Stimulated activated CD4-positive, alpha-beta T cell treated with anti-CD3 and anti-CD28 coated beads, Interleukin-2, amount 100 ng/mL, for 24 hours (primary cell): Measurements from ENCODE around the gene NR3C1.
"Not testable (repeated sequence)": the region's sequence is repeated elsewhere in the genome, so short reads cannot be mapped to it uniquely, and the experiment has no call there.

Experiments
- DNase-seq, 2 donors: peaks; one replicate each; pipeline ENCODE4 v3.0.0-alpha.2; 2020

NR3C1 gene

DNA sequence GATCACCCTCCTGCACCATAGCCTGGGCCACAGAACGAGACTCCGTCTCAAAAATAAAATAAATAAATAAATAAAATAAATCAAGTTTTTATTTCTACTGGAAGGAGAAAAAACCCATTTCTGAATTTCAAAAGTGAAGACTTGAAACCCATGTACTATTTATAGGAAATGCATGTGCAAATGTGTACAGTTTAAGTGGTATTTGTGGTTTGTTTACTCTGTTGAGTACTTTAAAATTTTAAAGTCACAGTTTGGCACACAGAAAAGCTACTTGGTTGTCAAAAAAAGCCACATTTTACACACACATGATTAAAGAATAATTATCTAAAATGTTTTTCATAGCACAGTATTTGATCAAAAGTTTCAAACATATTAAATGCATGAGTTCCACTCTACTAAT, 43.6 kb downstream of the NR3C1 start:
- DNase-seq, result no peak

DNA sequence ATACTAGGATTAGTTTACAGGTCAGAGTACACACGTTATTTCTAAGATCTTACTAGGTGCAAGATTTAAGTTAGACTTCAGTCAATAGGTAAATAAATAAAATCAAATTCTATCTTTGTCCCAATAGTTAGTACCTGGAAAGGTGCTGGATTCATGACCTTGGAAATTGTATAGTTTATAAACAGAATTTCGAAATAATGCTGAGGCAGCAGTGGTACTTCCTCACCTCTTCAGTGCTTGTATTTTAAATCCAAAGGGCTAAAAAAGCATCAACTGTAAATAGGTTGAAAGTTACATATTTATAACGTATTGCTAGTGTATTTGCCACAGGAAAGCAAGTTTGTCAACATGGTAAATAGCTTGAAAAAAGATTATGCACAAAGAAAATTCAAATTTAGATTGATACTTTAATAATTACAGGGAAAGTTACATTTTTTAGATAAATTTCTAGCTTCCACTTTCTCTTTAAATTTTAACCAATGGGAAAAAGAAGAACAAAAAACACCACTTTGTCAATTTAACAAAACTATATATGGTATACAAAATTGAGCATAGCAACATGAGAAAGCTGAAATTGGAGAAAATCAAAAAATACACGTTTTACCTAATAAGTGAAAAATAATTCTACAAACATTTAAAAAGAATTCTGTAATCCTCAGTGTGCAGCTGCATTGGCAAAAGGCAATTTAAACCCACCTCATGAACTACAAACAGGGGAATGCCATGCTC, 46.5 kb downstream of the NR3C1 start:
- DNase-seq, result no peak

DNA sequence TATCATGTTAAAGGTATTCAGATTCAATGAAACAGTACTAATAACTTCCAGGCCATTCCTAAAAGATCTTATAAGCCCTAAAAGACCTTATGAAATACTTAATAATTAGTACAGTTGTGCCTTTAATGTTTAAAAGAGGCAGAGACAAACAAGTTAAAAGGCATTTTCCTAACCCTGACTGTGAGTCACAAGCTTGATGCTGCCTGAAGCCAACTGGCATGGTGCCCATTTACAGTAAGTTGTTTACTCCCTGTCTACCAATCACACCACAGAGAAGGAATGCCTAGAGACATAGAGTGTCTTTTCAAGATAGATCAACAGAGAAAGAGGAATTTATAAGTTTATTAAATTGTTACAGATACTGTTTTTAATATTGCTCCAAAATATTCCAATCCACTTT, 47.8 kb downstream of the NR3C1 start:
- DNase-seq, result peak; percentile 9 to 54

DNA sequence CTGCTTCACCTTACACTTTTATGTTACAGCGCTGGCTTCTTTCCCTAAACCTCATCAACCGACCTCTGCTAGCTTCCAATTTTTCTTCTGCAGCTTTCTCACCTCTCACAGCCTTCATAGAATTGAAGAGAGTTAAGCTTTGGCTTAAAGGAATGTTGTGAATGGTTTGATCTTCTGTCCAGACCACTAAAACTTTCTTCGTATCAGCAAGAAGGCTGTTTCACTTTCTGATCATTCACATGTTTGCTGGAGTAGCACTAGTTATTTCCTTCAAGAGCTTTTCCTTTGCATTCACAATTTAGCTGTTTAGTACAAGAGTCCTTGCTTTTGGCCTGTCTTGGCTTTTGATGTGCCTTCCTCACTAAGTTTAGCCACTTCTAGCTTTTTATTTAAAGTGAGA, 49.5 kb downstream of the NR3C1 start:
- DNase-seq, result no peak

DNA sequence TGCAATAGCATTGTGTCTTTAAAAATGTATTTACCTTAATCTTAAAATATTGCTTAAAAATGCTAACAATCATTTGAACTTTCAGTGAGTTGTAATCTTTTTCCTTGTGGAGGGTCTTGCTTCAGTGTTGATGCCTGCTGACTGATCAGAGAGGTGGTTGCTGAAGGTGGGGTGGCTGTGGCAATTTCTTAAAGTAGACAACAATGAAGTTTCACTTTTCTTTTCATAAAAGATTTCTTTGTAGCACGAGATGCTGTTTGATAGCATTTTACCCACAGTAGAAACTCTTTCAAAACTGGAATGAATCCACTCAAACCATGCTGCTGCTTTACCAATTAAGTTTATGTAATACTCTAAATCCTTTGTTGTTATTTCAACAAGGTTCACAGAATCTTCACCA, 50.8 kb downstream of the NR3C1 start:
- peak; percentile 12 to 27 for DNase-seq

DNA sequence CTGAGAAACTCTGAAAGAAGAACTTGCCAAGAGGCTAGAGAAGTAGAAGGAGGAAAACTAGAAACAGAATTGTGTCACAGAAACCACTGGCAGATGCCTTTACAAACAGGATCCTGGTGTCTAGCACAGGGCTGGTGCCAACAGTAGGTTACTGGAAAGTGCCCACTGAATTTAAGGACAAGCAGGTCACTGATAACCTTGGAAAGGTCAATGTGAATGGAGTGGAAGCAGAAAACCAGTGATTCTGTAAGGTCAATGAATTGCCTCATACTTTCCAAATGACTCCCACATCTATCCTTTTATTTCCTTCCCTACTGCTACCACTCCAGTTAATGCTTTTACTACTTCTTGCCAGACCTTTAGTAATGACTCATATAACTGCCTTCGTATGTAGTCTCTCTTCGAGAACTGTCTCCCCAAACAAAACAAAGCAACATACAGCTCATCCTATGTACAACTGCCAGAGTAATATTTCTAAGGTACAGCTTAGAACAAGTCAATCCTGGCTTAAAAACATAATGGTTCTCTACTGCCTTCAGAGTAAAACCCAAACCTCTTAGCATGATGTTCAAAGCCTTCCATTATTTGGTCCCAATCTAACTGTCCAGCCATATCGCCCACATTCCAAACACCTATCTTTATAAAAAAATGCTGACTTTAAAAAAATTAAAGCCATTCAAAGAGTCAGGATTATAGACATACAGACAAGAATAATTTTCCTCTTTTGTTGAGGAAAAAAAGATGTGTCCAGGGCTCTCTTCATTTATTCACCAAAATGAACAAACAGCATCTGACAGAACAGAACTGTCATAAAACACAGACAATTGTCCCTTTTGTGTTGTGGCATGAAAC, 52.5 kb downstream of the NR3C1 start:
- no peak for DNase-seq

DNA sequence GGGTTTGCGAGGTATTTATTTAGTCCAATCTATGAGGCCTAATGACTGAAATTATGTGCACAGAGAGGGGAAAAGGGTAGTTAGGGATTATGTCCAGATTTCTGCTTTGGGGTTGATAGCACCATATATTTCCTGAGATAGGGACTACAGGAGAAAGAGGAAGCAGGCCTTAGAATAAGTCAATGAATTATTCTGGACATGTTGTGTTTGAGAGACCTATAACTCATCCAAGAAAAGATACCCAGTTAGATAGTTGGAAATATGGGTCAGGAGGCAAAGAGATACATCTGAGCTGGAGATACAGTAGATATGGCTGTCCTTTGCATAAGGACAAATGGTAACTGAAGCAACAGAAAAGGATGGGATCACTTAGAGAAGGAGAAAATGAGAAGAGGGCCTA, 53.1 kb downstream of the NR3C1 start:
- DNase-seq, result no peak

DNA sequence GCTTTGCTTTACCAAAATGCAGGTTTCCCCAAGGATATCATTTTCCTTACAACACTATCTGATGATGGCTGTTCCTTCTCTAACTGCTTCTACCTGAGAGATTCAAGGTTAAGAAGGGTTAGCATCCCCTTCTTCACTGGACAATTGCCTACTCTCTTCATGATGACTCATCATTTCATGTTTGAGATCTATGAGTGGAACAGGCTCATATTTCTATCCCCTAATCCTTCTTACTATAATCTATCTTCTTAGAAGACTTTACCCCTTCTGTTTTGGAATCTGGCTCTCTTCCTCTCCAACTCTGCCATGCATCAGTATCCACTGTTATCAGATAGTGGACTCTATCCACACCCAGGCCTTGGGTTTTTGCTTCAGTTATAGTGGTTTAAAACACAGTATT, 54.3 kb downstream of the NR3C1 start:
- DNase-seq, result no peak

DNA sequence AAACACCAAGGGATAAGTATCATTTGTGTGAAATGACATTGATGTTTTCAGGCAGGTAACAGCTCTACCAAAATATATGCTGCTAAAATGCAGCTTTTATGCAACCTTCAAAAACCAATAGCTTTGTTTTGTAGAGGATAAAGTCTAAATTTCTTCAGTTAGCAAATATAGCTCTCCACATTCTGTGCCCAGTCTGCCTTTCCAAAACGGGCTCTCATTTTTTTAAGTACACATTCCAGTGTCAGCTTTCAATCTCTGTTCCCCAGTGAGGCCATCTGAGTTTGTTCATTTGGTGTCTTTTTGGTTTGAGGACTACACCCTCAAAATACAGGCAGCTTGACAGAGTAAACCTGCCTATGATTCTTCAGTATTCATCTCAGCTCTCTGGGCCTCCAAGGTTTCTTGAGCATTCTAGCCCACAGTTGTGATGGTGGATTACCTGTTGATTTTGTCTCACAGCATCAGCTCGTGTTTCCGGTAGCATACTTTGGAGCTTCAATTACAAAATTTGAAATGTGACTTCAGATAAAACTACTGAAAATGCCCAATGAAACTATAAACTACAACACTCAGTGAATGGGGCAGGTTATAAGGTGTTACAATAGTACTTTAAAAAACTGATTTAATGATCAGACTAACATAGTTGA, 55.7 kb downstream of the NR3C1 start:
- DNase-seq, result no peak

DNA sequence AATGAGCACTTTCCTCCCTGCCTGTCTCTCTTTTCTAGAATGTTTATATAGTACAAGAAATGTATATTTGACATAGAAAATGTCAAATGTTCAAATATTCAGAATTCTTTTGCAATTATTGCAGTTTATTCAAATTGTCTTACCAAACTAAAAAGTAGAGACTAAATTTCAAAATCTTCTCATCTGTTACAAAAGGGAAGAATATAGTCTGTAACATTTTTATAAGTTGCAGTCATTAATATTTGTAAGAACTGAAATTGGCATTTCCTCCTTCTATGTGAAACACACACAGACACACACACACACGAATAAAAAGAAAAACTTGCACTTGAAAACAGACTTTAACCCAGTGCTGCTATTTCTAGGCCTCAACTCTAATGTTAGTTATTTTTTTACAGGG, 56.4 kb downstream of the NR3C1 start:
- no peak for DNase-seq

DNA sequence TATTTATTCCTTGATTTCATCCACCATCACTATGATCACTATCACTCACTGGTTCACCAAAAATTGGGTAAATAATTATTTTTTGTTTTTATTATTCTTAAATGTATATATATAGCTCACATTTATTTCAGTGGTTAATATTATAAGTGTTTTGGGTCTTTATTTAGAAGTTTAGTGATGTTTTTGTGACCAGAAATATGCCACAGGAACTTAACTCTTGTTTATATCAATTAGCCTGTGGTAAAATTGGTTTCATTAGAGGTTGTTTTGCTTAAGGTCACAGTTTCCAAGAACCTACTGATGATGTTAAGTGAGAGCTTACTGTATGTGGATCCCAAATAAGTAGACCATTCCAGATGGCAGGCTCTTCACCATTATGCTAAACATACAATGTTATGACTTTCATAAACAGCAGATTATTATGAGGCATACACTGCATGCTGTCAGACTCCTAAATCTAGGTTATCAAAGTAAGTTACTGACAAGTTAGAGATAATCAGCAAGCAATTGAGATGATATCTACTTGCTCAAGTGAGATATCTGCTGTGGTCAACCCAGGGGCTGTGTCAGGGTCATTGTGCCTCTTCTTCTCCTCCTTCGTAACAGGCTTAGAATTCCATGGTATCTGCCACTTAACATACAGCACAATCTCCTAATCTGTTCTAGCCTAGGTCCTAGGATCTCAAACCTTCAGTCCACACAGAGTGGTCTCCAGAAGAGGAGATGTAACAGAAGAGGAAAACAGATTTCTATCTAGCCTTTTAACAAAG, 57.6 kb downstream of the NR3C1 start:
- no peak for DNase-seq

DNA sequence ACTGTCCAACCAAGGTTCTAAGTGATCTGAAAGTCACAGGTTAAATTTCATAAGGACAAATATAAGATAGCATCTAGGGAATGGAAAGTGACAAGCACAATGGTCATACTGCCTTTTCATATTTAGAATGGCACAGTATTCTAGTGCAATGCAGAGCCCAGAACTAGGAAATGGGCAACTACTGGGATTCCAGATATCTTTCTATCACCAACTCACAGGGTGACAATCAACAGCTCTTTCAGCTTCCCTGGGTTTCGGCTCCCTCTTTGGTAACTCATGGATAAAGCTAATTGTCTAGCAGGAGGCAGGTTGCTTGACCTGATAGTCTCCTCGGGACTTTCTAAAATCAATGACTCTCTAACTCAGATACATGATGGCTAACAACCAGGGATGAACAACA, 60.4 kb downstream of the NR3C1 start:
- DNase-seq, result no peak

DNA sequence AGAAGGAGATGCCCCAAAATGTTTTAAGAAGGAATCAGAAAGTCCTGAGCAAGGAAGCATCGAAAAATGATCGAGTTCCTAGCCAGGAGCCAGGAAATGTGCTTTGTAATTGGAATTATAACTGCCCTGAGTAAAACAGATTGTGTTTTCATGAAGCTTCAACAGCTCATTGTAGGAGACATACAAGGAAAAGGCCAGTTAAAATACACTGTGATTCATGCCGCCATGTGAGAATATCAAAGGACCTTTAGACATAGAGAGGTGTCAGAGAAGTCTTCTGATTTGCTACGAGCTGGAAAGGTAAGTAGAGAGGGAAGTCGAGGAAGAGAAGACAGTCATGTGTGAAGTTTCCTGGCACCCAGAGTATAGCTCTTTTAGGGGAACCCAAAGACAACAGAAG, 60.9 kb downstream of the NR3C1 start:
- DNase-seq, result no peak

DNA sequence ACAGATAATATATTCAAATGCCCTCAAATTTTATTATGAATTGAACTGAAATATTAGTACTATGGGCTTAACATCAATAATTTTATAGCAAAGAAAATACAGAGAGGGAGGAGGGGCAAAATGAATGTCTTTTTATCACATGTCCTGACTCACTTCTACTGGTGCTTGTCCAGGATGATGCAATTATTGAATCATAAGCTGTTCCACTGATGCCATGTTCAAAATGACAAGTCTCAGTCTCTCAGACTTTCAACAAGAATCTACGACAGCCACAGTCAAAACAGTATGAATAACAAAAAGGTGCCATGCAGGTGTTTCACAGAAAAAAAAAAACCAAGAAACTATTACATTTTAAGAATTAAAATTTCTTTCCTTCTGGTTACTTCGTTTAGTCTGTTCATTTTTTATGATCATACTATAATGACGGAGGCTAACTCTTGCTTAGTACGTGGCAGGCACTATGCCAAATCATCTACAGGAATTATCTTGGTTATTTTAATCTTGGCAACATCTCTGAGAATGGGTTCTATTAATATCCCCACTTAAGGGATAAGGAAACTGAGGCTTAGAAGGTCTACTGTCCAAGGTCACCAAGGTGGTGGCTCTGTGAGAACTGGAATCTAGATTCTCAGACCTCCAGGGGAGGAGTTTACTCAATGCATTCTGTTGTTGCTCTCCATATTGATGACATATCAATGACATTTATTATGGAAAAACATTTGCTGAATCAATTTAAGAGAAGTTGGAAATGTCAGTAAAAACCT, 61.5 kb downstream of the NR3C1 start:
- DNase-seq, result no peak

DNA sequence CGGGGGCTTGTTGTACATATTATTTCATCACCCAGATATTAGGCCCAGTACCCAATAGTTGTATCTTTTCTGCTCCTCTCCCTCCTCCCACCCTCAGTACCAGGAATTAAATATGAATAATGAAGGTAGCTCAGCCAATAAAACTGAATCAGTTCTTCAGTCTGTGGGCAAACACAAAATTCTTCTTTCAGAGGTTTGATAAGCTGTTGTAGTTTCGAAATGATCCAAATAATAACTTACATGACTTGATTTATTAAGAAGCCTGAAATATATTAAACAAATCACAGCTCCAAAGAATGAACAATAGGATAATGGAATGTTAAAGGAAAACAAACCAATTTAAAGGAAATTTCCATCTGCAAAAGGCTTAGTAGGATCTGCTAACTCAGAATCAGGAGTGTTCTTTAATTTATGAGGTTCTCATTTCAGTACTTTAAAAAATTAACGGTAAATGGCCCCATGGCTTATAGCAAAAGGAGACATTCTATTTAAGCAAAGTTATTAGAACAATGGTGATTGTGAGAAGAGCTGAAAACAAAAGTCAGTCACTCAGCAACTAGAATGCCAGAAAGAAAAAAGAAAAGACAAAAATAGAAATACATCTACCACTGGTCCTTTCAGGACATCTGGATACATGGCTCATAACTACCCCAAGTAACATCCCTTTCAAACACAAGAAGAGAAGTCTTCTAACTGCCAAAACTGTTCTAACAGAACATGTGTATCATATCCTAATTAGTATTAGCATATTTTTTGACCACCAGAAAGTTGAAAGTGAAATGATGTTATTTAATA, 62.4 kb downstream of the NR3C1 start:
- no peak for DNase-seq

DNA sequence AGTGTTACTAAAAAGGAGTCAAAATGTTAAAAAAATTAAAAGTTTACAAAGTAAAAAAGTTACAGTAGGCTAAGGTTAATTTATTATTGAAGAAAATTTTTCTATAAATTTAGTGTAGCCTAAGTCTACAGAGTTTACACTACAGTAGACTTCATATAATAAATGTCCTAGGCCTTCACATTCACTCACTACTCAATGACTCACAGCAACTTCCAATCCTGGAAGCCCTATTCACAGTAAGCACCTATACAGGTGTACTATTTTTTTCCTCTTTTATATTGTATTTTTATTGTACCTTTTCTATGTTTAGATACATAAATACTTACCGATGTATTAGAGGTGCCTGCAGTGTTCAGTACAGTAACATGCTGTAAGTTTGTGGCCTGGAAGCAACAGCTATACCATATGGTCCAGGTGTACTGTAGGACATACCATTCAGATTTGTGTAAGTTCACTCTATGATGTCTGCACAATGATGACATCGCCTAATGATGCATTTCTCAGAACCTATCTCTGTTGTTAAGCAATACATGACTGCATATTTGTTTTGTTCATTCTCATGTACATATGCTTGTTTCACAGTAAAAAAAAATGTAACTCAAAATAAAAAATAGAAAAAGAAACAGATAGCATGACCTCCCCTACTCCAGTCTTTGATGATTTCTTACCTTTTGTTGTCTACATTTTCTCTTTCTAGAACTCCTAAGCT, 64.7 kb downstream of the NR3C1 start:
- DNase-seq, result no peak

DNA sequence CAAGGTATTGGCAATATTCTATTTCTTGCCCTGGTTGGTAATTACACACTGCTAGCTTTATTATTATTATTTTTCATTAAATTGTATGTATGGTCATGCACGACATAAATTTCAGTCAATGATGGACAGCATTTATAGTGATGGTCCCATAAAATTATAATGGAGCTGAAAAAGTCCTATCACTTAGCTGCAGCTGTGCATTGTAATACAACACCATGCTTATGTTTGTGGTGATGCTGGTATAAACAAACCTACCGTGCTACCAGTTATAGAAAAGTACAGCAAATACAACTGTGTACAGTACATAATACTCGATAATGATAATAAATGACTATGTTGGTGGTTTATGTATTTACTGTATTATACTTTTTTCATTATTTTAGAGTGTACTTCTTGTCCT, 65.5 kb downstream of the NR3C1 start:
- DNase-seq, result no peak

DNA sequence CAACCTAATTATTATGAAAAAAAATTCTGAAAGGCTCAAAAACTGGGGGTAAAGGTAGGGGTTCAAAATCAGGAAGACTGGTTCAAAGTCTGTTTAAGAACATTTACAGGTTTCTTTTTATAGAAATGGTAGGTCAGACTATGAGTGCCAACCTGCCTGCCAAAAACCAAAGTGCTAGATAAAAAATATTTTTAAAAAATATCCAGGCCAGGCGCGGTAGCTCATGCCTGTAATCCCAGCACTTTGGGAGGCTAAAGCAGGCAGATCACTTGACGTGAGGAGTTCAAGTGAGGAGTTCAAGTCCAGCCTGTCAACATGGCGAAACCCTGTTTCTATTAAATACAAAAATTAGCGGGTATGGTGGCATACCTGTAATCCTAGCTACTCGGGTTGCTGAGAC, 67.0 kb downstream of the NR3C1 start:
- no peak for DNase-seq

DNA sequence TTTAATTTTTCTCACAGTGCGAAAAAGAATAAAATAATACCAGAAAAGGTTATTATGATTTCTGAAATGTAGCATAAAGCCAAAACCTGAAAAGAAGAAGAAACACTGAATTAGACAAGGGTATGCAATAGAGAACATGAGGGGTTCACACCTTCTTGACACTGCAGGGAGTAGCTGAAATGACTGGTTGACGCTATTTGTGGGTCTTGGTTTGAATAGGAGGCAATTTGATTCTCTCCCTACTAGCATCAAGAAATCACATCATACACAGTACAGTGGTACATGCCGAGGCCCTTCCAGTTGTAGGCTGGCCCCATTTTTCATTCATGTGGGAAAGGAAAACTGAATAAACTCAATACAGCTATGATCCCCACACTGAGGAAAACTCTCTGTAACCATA, 68.6 kb downstream of the NR3C1 start:
- DNase-seq, result no peak

DNA sequence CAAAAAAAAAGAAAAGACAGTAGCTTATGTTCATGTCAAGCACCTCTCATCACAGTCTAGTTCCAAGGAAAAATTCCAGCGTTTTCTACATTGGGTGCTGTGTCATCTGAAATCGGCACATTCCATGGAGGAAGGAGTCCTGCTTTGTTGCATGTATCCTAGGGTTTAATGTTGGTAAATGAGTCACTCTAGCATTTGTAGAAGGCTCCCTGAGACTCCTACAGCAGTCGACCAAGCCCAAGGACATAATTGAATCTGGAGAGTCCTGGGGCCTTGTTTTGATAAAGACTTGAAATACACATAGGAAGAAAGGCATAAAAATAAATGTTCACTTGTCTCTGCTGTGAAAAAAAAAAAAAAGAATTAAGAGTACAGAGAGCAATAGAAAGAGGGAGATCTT, 69.1 kb downstream of the NR3C1 start:
- DNase-seq, result not testable (repeated sequence)

DNA sequence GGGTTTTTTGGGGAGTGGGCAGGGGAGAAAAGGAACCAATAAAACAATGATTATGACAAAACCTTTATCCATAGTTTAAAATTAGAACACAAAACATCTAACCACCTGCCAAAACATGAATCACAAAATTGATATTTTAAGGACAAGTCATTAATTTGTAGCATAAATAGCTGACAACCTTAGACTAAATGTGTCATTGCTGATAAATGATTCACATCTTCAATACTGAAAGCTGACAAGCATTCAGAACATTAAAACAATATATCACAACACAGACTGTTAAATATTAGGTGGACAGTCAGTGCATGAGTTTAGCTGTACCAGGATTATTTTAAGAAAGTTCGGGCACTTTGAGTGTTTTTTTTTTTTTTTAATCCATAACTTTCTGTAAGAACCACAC, 71.5 kb downstream of the NR3C1 start:
- DNase-seq, result no peak
